AG10803 (cell line): ENCODE data around the gene MED26.
"Not testable (repeated sequence)": the region's sequence is repeated elsewhere in the genome, so short reads cannot be mapped to it uniquely, and the experiment has no call there.

Source experiments
- DNase-seq: peaks from one replicate; pipeline ENCODE4 v3.0.0; 2010; ENCODE audit warnings: low read depth
- H3K4me3 ChIP-seq: 2 replicates; pipeline ENCODE4 v1.5.1; 2011; ENCODE audit warnings: mild to moderate bottlenecking, low read length, control low read depth
- TF ChIP-seq, protein P1 (sequence below): conservative IDR thresholded peaks from 2 replicates; pipeline ENCODE4 v1.5.1; 2011; ENCODE audit warnings: mild to moderate bottlenecking, low read length, control low read depth, inconsistent platforms

The MED26 gene

GRCh38 chr19:16554776-16555175 lies 73.2 kb downstream of the MED26 start:
- no peak for DNase-seq
- H3K4me3 ChIP-seq = no peak overlapping the region
- TF ChIP-seq, protein P1, sequence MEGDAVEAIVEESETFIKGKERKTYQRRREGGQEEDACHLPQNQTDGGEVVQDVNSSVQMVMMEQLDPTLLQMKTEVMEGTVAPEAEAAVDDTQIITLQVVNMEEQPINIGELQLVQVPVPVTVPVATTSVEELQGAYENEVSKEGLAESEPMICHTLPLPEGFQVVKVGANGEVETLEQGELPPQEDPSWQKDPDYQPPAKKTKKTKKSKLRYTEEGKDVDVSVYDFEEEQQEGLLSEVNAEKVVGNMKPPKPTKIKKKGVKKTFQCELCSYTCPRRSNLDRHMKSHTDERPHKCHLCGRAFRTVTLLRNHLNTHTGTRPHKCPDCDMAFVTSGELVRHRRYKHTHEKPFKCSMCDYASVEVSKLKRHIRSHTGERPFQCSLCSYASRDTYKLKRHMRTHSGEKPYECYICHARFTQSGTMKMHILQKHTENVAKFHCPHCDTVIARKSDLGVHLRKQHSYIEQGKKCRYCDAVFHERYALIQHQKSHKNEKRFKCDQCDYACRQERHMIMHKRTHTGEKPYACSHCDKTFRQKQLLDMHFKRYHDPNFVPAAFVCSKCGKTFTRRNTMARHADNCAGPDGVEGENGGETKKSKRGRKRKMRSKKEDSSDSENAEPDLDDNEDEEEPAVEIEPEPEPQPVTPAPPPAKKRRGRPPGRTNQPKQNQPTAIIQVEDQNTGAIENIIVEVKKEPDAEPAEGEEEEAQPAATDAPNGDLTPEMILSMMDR = no peak

- H3K4me3 ChIP-seq, DNase-seq: not testable (repeated sequence)
Measured at GRCh38 chr19:16551902-16552301, 76.1 kb downstream of the MED26 start.

DNA sequence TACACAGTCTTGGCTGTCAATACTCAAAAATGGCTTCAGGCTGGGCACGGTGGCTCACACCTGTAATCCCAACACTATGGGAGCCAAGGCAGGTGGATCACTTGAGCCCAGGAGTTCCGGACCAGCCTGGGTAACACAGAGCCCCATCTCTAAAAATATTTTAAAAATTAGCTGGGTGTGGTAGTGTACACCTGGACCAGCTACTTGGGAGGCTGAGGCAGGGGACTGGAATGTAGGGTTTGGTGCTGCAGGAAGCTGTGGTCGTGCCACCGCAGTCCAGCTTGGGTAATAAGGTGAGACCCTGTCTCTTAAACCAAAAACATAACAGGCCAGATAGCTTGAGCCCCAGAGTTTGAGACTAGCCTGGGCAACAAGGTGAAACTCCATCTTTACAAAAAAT lies 79.0 kb downstream of the MED26 start:
- no peak for DNase-seq
- no peak overlapping the region for H3K4me3 ChIP-seq
- TF ChIP-seq, protein P1 = no peak

GRCh38 chr19:16544473-16545231 lies 83.4 kb downstream of the MED26 start:
- no peak overlapping the region for H3K4me3 ChIP-seq
- TF ChIP-seq, protein P1 = no peak
- no peak for DNase-seq

DNA sequence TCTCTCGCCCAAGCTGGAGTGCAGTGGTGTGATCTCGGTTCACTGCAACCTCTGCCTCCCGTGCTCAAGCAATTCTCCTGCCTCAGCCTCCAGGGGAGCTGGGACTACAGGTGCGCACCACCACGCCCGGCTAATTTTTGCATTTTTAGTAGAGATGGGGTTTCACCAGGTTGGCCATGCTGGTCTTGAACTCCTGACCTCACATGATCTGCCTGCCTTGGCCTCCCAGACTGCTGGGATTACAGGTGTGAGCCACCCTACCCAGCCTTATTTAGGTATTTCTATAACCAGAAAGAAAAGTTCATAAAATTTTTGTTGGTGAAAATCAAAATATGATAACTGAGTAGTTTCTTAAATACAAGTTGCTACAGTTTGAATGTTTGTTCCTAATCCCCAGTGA lies 84.3 kb downstream of the MED26 start:
- peak overlapping the region; percentile 91; the same call in 1 of the 2 replicates for H3K4me3 ChIP-seq
- not testable (repeated sequence) for DNase-seq

DNA sequence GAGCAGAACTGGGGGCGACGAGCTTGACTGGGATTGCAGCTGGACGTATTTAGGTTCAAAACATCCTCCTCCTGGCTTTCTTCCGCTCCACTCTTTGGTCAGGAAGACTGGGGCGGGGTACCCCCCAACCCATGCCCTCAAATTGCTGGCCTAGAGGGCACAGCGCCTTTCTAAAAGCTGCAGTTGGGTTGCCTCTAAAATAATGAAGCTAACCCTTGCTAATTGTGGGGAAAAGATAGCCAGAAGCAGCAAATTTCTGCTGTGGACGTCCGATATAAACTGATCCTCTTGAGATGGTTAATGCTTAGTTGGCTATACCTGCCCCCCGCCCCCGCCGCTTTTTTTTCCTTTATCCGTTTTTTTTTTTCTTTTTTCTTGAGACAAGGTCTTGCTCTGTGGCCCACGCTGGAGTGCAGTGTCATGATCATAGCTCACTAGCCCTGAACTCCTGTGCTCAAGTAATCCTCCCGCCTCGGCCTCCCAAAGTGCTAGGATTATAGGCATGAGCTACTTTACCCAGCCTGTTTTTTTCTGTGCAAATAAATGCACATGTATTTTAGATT lies 85.0 kb downstream of the MED26 start:
- no peak for DNase-seq
- H3K4me3 ChIP-seq = peak overlapping the region; percentile 91
- TF ChIP-seq, protein P1 = no peak

- TF ChIP-seq, protein P1 = no peak
- DNase-seq = peak; percentile 92
- peak within 1 kb of the TSS; percentile 91 for H3K4me3 ChIP-seq
Measured at GRCh38 chr19:16542045-16542909, 85.7 kb downstream of the MED26 start, which contains the start of gene CHERP. Gene CHERP, minus strand, starts transcription at chr19:16542437. Its CDS starts 59 bp downstream, at chr19:16542378.
